IMR-90 (cell line): ENCODE results near the gene RNASE12. TPM values are rescaled to one million over a fixed set of nuclear protein-coding genes. Genes with fewer than 3 reads are reported as not detected.

Experiments used
- ATAC-seq: fragments of 200-7000 bp; cut with Tn5 transposase; 2 replicates; pipeline ENCODE4 v1.9.1; 2020; ENCODE audit warnings: low read depth, mild to moderate bottlenecking, moderate library complexity
- BruUV-seq: library from RNA; stranded (reverse); fragments of 400-500 nt; replicated peaks from 2 replicates; lab custom pipeline; 2021; lab: Mats Ljungman, UMichigan
- CTCF ChIA-PET: fragments of 300-600 bp; formaldehyde crosslinking; extraction: SDS; loops from one replicate; lab custom pipeline; 2021; ENCODE audit warnings: antibody characterized with exemption; lab: Yijun Ruan, JAX
- POLR2A ChIA-PET: fragments of 300-600 bp; sonication (Branson Sonifier 250); formaldehyde crosslinking; loops from one replicate; lab custom pipeline; 2022; ENCODE audit warnings: antibody characterized with exemption; ENCODE audit not compliant: unreplicated experiment; lab: Charles Lee
- DNase-seq: peaks from one replicate; pipeline ENCODE4 v3.0.0; 2013
- H2AFZ ChIP-seq: replicated peaks from 2 replicates; pipeline ENCODE3; 2013; ENCODE audit warnings: low read length, mild to moderate bottlenecking; ENCODE audit not compliant: poor library complexity
- H2AK5ac ChIP-seq: 2 replicates; pipeline ENCODE4 v1.6.1; 2013; ENCODE audit warnings: low read depth, low read length, inconsistent platforms
- H2AK9ac ChIP-seq: replicated peaks from 2 replicates; pipeline ENCODE3; 2013; ENCODE audit warnings: mild to moderate bottlenecking, low read depth, low read length, moderate library complexity; ENCODE audit not compliant: poor library complexity
- H2BK120ac ChIP-seq: 2 replicates; pipeline ENCODE4 v1.6.1; 2013; ENCODE audit warnings: low read depth, low read length, inconsistent platforms
- H2BK15ac ChIP-seq: 3 replicates; pipeline ENCODE4 v1.6.1; 2013; ENCODE audit warnings: low read depth, low read length, inconsistent platforms
- H2BK20ac ChIP-seq: 2 replicates; pipeline ENCODE4 v1.6.1; 2013; ENCODE audit warnings: low read depth, mild to moderate bottlenecking, inconsistent platforms, low read length, moderate library complexity
- H2BK5ac ChIP-seq: 2 replicates; pipeline ENCODE4 v1.6.1; 2013; ENCODE audit warnings: mild to moderate bottlenecking, low read depth, low read length, inconsistent platforms; ENCODE audit not compliant: poor library complexity, severe bottlenecking
- H3K14ac ChIP-seq: replicated peaks from 2 replicates; pipeline ENCODE4 v1.6.1; 2013; ENCODE audit warnings: low read depth, low read length, inconsistent platforms
- H3K18ac ChIP-seq: 2 replicates; pipeline ENCODE4 v1.6.1; 2013; ENCODE audit warnings: low read depth, low read length, control low read depth
- H3K23ac ChIP-seq: 2 replicates; pipeline ENCODE4 v1.6.1; 2013; ENCODE audit warnings: low read depth, low read length, inconsistent platforms
- H3K27ac ChIP-seq: 2 replicates; pipeline ENCODE4 v1.5.1; 2013; ENCODE audit warnings: mild to moderate bottlenecking, control low read depth, low read length; ENCODE audit not compliant: insufficient read depth
- H3K27me3 ChIP-seq: 2 replicates; pipeline ENCODE4 v1.6.1; 2013; ENCODE audit warnings: low read length; ENCODE audit not compliant: control insufficient read depth, insufficient read depth
- H3K36me3 ChIP-seq: 2 replicates; pipeline ENCODE4 v1.6.1; 2013; ENCODE audit warnings: low read length, mixed read lengths; ENCODE audit not compliant: control insufficient read depth, insufficient read depth
- H3K4ac ChIP-seq: 2 replicates; pipeline ENCODE4 v1.6.1; 2013; ENCODE audit warnings: low read depth, low read length, inconsistent platforms
- H3K4me1 ChIP-seq: 2 replicates; pipeline ENCODE4 v1.6.1; 2013; ENCODE audit warnings: low read length, mixed read lengths; ENCODE audit not compliant: control insufficient read depth, insufficient read depth
- H3K4me2 ChIP-seq: 2 replicates; pipeline ENCODE4 v1.6.1; 2013; ENCODE audit warnings: low read depth, mild to moderate bottlenecking, control low read depth, low read length, moderate library complexity
- H3K4me3 ChIP-seq: 2 replicates; pipeline ENCODE4 v1.5.1; 2013; ENCODE audit warnings: low read depth, mild to moderate bottlenecking, control low read depth, low read length, moderate library complexity; ENCODE audit not compliant: insufficient read depth
- H3K56ac ChIP-seq: 2 replicates; pipeline ENCODE4 v1.6.1; 2013; ENCODE audit warnings: low read length, inconsistent platforms; ENCODE audit not compliant: insufficient read depth; ENCODE audit errors: extremely low read depth
- H3K79me1 ChIP-seq, 2 experiments: 2 replicates each; pipeline ENCODE4 v1.6.1; 2013; ENCODE audit warnings: low read length in 2 of 2, inconsistent platforms in 1 of 2, low read depth in 1 of 2
- H3K9ac ChIP-seq: 2 replicates; pipeline ENCODE4 v1.6.1; 2013; ENCODE audit warnings: low read depth, low read length, control low read depth
- H3K9me1 ChIP-seq: 2 replicates; pipeline ENCODE4 v1.6.1; 2013; ENCODE audit warnings: low read length, inconsistent platforms; ENCODE audit not compliant: insufficient read depth
- H3K9me3 ChIP-seq: 2 replicates; pipeline ENCODE4 v1.6.1; 2013; ENCODE audit warnings: low read length; ENCODE audit not compliant: control insufficient read depth, insufficient read depth
- H4K20me1 ChIP-seq: 2 replicates; pipeline ENCODE4 v1.6.1; 2013; ENCODE audit warnings: low read length, inconsistent platforms; ENCODE audit not compliant: insufficient read depth
- H4K5ac ChIP-seq: 2 replicates; pipeline ENCODE4 v1.6.1; 2013; ENCODE audit warnings: mild to moderate bottlenecking, low read depth, low read length, control low read depth
- H4K8ac ChIP-seq, 2 experiments: 2 replicates each; pipeline ENCODE4 v1.6.1; 2013; ENCODE audit warnings: low read depth in 2 of 2, low read length in 2 of 2, control low read depth in 1 of 2, inconsistent platforms in 1 of 2
- H4K91ac ChIP-seq: 2 replicates; pipeline ENCODE4 v1.6.1; 2013; ENCODE audit warnings: low read depth, low read length, inconsistent platforms; ENCODE audit not compliant: insufficient read depth
- BHLHE40 ChIP-seq: fragments of 150-350 bp; IDR thresholded peaks from 2 replicates; pipeline ENCODE4 v1.6.1; 2016; ENCODE audit warnings: mild to moderate bottlenecking, low read depth, low read length
- CEBPB ChIP-seq: IDR thresholded peaks from 2 replicates; pipeline ENCODE4 v1.6.1; 2012; ENCODE audit warnings: low read depth, low read length, improper control_type of control experiment
- CHD1 ChIP-seq: IDR thresholded peaks from 2 replicates; pipeline ENCODE4 v1.6.1; 2012; ENCODE audit warnings: low read depth, low read length, improper control_type of control experiment
- CTCF ChIP-seq: conservative IDR thresholded peaks from 2 replicates; pipeline ENCODE4 v1.5.1; 2012; ENCODE audit warnings: mild to moderate bottlenecking, low read depth, low read length, improper control_type of control experiment
- ELK1 ChIP-seq: fragments of 150-350 bp; IDR thresholded peaks from 2 replicates; pipeline ENCODE4 v1.6.1; 2016; ENCODE audit warnings: low read depth, mild to moderate bottlenecking, low read length, moderate library complexity, borderline replicate concordance
- FOS ChIP-seq: fragments of 150-350 bp; IDR thresholded peaks from 2 replicates; pipeline ENCODE4 v1.6.1; 2016; ENCODE audit warnings: low read depth, low read length
- MAFK ChIP-seq: IDR thresholded peaks from 2 replicates; pipeline ENCODE4 v1.6.1; 2012; ENCODE audit warnings: low read depth, low read length, improper control_type of control experiment
- MAZ ChIP-seq: IDR thresholded peaks from 2 replicates; pipeline ENCODE4 v1.6.1; 2012; ENCODE audit warnings: low read depth, mild to moderate bottlenecking, low read length, improper control_type of control experiment, moderate library complexity, borderline replicate concordance
- MXI1 ChIP-seq: IDR thresholded peaks from 2 replicates; pipeline ENCODE4 v1.6.1; 2012; ENCODE audit warnings: low read depth, mild to moderate bottlenecking, low read length, moderate library complexity, borderline replicate concordance
- NFE2L2 ChIP-seq: fragments of 150-350 bp; IDR thresholded peaks from 2 replicates; pipeline ENCODE4 v1.6.1; 2016; ENCODE audit warnings: low read depth, mild to moderate bottlenecking, low read length
- POLR2A ChIP-seq: IDR thresholded peaks from 2 replicates; pipeline ENCODE4 v1.6.1; 2012; ENCODE audit warnings: mild to moderate bottlenecking, low read depth, low read length
- RAD21 ChIP-seq: IDR thresholded peaks from 2 replicates; pipeline ENCODE4 v1.6.1; 2012; ENCODE audit warnings: low read length, improper control_type of control experiment
- RCOR1 ChIP-seq: IDR thresholded peaks from 2 replicates; pipeline ENCODE4 v1.6.1; 2012; ENCODE audit warnings: mild to moderate bottlenecking, low read length, improper control_type of control experiment; ENCODE audit not compliant: insufficient replicate concordance
- RFX5 ChIP-seq: IDR thresholded peaks from 2 replicates; pipeline ENCODE4 v1.8.0; 2012; ENCODE audit warnings: low read depth, mild to moderate bottlenecking, low read length, moderate library complexity
- SMC3 ChIP-seq: fragments of 150-350 bp; IDR thresholded peaks from 2 replicates; pipeline ENCODE4 v1.6.1; 2016; ENCODE audit warnings: low read depth, mild to moderate bottlenecking, antibody characterized with exemption, low read length, moderate library complexity
- WGBS, 2 experiments: methylation state at CpG; one replicate each; pipeline versions ENCODE4 v1.1.5 to v1.1.7; 2013; ENCODE audit warnings: missing lambda C conversion rate in 2 of 2; ENCODE audit not compliant: insufficient read length in 1 of 2; ENCODE audit errors: extremely low coverage in 2 of 2; 5-methylcytosine and 5-hydroxymethylcytosine counted together
- dilution Hi-C: fragments of 300-500 bp; cut with HindIII; formaldehyde crosslinking; loops from one replicate; pipeline ENCODE4 v1.14.3; 2018; ENCODE audit warnings: low sequenced_read_pairs; ENCODE audit not compliant: unreplicated experiment
- in situ Hi-C: fragments of 300-500 bp; cut with MboI; formaldehyde crosslinking; loops from 3 replicates; pipeline ENCODE4 v1.14.3; 2019; ENCODE audit warnings: low sequenced_read_pairs, inconsistent platforms, mixed read lengths
- intact Hi-C: fragments of 100-400 bp; cut with micrococcal nuclease; formaldehyde crosslinking; loops from 2 replicates; pipeline ENCODE4 v1.10.0; 2022
- polyA plus RNA-seq, 3 experiments: library from polyadenylated mRNA; depleted of rRNA; stranded (reverse); fragments of >200 nt; gene quantifications; 2 replicates each; pipeline ENCODE4 v1.2.3, GENCODE V29; 2012; ENCODE audit warnings: low replicate concordance in 1 of 3
- total RNA-seq: library from RNA; depleted of rRNA; stranded (reverse); fragments of >200 nt; gene quantifications from 2 replicates; pipeline ENCODE4 v1.2.3, GENCODE V29; 2012
- TF ChIP-seq, protein P1 (sequence below): fragments of 150-350 bp; IDR thresholded peaks from 2 replicates; pipeline ENCODE4 v1.6.1; 2017; ENCODE audit warnings: mild to moderate bottlenecking, antibody characterized with exemption, low read length, low read depth

The RNASE12 gene
- total and polyA plus RNA-seq, 2 of the 4 experiments (the other 2 are of a cell fraction), result not detected

- POLR2A ChIA-PET, result no interaction called here
Observed at GRCh38 chr14:20578325-20578724, 12.9 kb downstream of the RNASE12 start.

More at GRCh38 chr14:20578325-20578724, 12.9 kb downstream of the RNASE12 start:
- Histone ChIP-seq H2AK9ac (no peak overlapping the region), H3K4me3 (no peak overlapping the region), H3K4me1 (no peaks in the 10 kb centered on the region), H4K8ac (no peak overlapping the region), H3K9me3 (no peaks in the 10 kb centered on the region), H2BK5ac (no peak overlapping the region), H3K4me2 (no peak overlapping the region), H4K20me1 (no peaks in the 10 kb centered on the region), H3K56ac (no peak overlapping the region), H2AFZ (no peak overlapping the region), H3K14ac (no peak overlapping the region), H3K36me3 (no peaks in the 10 kb centered on the region), H2BK120ac (no peak overlapping the region), H3K79me1 (no peaks in the 10 kb centered on the region), H2BK15ac (no peak overlapping the region), H3K27ac (no peak overlapping the region), H4K91ac (no peak overlapping the region), H3K9me1 (no peaks in the 10 kb centered on the region), H2BK20ac (no peak overlapping the region), H4K5ac (no peak overlapping the region), H3K9ac (no peak overlapping the region), H3K23ac (no peak overlapping the region), H3K4ac (no peak overlapping the region), H2AK5ac (no peak overlapping the region), H3K27me3 (no peaks in the 10 kb centered on the region), H3K18ac (no peak overlapping the region)
- no TSS peak for BruUV-seq
- dilution Hi-C loops, result no loop called here
- ATAC-seq (no peak), DNase-seq (no peak)
- WGBS, 2 experiments, result no CpG with 5 or more reads among the region's 3 CpGs
- intact Hi-C loops, result no loop called here
- CTCF ChIA-PET, result no interaction called here
- in situ Hi-C loops, result no loop called here
- no peak for TF ChIP-seq SMC3
- no peak for TF ChIP-seq CEBPB
- TF ChIP-seq FOS, result no peak
- TF ChIP-seq MAZ, result no peak
- TF ChIP-seq BHLHE40, result no peak
- TF ChIP-seq RFX5, result no peak
- no peak for TF ChIP-seq ELK1
- TF ChIP-seq, protein P1, sequence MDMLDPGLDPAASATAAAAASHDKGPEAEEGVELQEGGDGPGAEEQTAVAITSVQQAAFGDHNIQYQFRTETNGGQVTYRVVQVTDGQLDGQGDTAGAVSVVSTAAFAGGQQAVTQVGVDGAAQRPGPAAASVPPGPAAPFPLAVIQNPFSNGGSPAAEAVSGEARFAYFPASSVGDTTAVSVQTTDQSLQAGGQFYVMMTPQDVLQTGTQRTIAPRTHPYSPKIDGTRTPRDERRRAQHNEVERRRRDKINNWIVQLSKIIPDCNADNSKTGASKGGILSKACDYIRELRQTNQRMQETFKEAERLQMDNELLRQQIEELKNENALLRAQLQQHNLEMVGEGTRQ, result no peak
- no peak for TF ChIP-seq CTCF
- TF ChIP-seq NFE2L2, result no peak
- TF ChIP-seq MAFK, result no peak
- no peak for TF ChIP-seq RAD21
- no peak for TF ChIP-seq POLR2A
- no peak for TF ChIP-seq RCOR1
- TF ChIP-seq CHD1, result no peak
- TF ChIP-seq MXI1, result no peak
